Measurements from ENCODE around the gene GOLGA2. TPM values are rescaled to one million over a fixed set of nuclear protein-coding genes. Genes with fewer than 3 reads are reported as not detected.

Gene GOLGA2
- total and polyA plus RNA-seq, 2 donors (not counting 1 experiment from before 2014, with no cell fraction given) = 23.2 to 87.3 TPM

DNA sequence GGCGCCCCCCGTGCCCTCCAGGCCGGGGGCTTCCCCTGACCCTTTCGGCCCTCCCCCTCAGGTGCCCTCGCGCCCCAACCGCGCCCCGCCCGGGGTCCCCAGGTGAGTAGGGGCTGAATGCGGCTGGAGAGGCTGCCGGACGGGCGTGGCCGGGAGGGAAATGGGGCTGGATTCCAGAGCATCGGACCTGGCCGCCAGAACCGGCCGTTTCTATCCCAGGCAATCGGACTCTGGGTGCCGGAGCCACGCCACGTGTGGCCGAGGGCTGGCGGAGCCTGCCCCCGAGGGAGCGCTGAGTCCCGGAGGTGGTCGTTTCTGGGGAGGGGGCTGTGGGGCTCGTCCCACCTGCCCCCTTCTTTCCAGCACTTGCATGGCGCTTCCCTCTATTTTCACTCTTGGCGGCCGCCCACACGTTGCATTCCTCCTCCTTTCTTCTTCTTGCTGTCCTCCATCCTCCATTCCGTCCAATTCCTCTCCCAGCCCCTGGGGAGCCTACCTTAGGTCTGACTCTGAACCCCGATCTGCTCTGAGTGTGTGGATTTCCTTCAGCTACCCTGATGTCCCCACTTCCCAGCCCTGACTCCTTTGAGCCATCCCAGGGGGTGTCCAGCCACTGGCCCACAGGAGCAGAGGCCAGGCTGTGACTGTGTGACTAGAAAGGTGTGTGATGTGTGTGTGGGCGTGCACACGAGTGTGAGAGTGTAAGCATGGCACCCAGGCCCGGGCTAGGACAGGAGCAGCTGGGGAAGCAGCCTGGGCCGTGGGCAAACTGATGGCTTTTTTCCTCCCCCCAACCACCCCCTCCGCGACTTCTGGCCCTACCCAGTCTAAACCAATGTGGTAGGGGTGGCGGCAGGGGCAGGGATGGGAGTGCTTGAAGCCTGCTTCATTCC is 24.7 kb downstream of the GOLGA2 start:
- Histone ChIP-seq H3K9ac (ENCODE audit: low read length) (peak overlapping the region; percentile 72), H3K9me3 (ENCODE audit: control extremely low read depth in 1 of 3, control insufficient read depth in 2 of 3, insufficient read depth in 1 of 3, low read length in 2 of 3) (no peaks in the 10 kb centered on the region), H3K4me3 (ENCODE audit: control extremely low read depth in 1 of 5, extremely low read depth in 1 of 5, insufficient read depth in 1 of 5, low read depth in 2 of 5, low read length in 4 of 5) (peak overlapping the region in 4 of 5 experiments; percentile 37 to 74 (median 52)), H3K36me3 (replicated peaks in 1 of 2; ENCODE audit: control extremely low read depth in 1 of 2, control insufficient read depth in 1 of 2, extremely low read depth in 1 of 2, insufficient read depth in 2 of 2, low read length in 1 of 2) (no peaks in the 10 kb centered on the region), H4K20me1 (ENCODE audit: control insufficient read depth, insufficient read depth, low read length, poor library complexity, severe bottlenecking) (no peaks in the 10 kb centered on the region), H3K27me3 (replicated peaks in 1 of 4; ENCODE audit: control extremely low read depth in 1 of 4, control insufficient read depth in 3 of 4, insufficient read depth in 4 of 4, low read length in 3 of 4) (peaks cover 0 to 4% (median 0%) of the 10 kb centered on the region in 4 experiments), H3K4me2 (replicated peaks; ENCODE audit: low read depth, low read length, poor library complexity, severe bottlenecking) (peak overlapping the region; percentile 99), H3K4me1 (ENCODE audit: control insufficient read depth in 2 of 2, insufficient read depth in 2 of 2, low read length in 2 of 2) (peaks cover 10 to 26% of the 10 kb centered on the region in 2 donors), H3K27ac (ENCODE audit: low read length in 2 of 2) (no peak overlapping the region), H3K79me2 (ENCODE audit: control insufficient read depth, insufficient read depth, low read length) (no peaks in the 10 kb centered on the region), H2AFZ (ENCODE audit: insufficient read depth, low read depth, low read length, poor library complexity, severe bottlenecking) (peak overlapping the region; percentile 72)
- Mint-ChIP-seq H3K27me3 (peaks cover 13% of the 10 kb centered on the region), H3K27ac (peak overlapping the region; percentile 5), H3K4me3 (peak overlapping the region; percentile 85), H3K4me1 (peaks cover 30% of the 10 kb centered on the region), H3K9me3 (ENCODE audit: insufficient read depth) (no peaks in the 10 kb centered on the region)
- no peak for ATAC-seq (ENCODE audit: low read depth)
- 14% methylated on average over 31 of the region's 43 CpGs for WGBS (ENCODE audit: insufficient coverage)
- ChIA-PET CTCF (interaction anchor here (0.5 to 1.3 kb wide), 7 partner anchors 10 to 1487 kb away, joined by 3 to 5 read pairs (median 3); partner anchors contain the start of genes DNM1, GOLGA2 and SWI5), POLR2A (interaction anchor here (0.6 to 1.3 kb wide), 3 partner anchors 25 to 1373 kb away, joined by 4 to 5 read pairs (median 4); partner anchors contain the start of genes GOLGA2 and SWI5)
- TF ChIP-seq, protein P1, sequence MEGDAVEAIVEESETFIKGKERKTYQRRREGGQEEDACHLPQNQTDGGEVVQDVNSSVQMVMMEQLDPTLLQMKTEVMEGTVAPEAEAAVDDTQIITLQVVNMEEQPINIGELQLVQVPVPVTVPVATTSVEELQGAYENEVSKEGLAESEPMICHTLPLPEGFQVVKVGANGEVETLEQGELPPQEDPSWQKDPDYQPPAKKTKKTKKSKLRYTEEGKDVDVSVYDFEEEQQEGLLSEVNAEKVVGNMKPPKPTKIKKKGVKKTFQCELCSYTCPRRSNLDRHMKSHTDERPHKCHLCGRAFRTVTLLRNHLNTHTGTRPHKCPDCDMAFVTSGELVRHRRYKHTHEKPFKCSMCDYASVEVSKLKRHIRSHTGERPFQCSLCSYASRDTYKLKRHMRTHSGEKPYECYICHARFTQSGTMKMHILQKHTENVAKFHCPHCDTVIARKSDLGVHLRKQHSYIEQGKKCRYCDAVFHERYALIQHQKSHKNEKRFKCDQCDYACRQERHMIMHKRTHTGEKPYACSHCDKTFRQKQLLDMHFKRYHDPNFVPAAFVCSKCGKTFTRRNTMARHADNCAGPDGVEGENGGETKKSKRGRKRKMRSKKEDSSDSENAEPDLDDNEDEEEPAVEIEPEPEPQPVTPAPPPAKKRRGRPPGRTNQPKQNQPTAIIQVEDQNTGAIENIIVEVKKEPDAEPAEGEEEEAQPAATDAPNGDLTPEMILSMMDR (IDR thresholded peaks at IDR 0.05) = no peak
- no peak for TF ChIP-seq EZH2 (IDR thresholded peaks at IDR 0.05; ENCODE audit: borderline replicate concordance, insufficient read depth, low read depth, low read length, poor library complexity, severe bottlenecking)
- intact Hi-C loops (cut with micrococcal nuclease) = loop anchor here (1.0 to 5.0 kb wide), 7 partner anchors 25 to 631 kb away; partner anchors contain the start of genes CIZ1, COQ4, DNM1 and GOLGA2
- peak; percentile 26 for DNase-seq
